Sigmoid colon (tissue), 7 donors: ENCODE results near the gene CREB1. TPM values are rescaled to one million over a fixed set of nuclear protein-coding genes. Genes with fewer than 3 reads are reported as not detected.

Source experiments
- DNase-seq: peaks from one replicate; pipeline ENCODE4 v3.0.0-alpha.2; 2019
- H3K27ac ChIP-seq, 4 donors: fragments of 200-600 bp; sonication (generic); one replicate each; pipeline ENCODE4 v1.5.1; 2016 to 2019; ENCODE audit warnings: mild to moderate bottlenecking in 1 of 4
- H3K27me3 ChIP-seq, 3 donors: fragments of 200-600 bp; sonication (generic); one replicate each; pipeline ENCODE4 v1.5.1; 2019; ENCODE audit warnings: mild to moderate bottlenecking in 1 of 3
- H3K36me3 ChIP-seq, 4 donors: fragments of 200-600 bp; sonication (generic); one replicate each; pipeline ENCODE4 v1.5.1; 2016 to 2019
- H3K4me1 ChIP-seq, 4 donors: fragments of 200-600 bp; sonication (generic); one replicate each; pipeline ENCODE4 v1.5.1; 2017 to 2019
- H3K4me3 ChIP-seq, 4 donors: fragments of 200-600 bp; sonication (generic); one replicate each; pipeline ENCODE4 v1.5.1; 2017 to 2019; ENCODE audit warnings: mild to moderate bottlenecking in 2 of 4, moderate library complexity in 1 of 4
- H3K9me3 ChIP-seq, 4 donors: fragments of 200-600 bp in 3 of 4; sonication (generic) in 3 of 4; one replicate each; pipeline versions ENCODE4 v1.5.1 to v1.6.1; 2013 to 2019
- EP300 ChIP-seq, 4 donors: sonication (generic); formaldehyde crosslinking; IDR thresholded peaks; one replicate each; pipeline ENCODE4 v1.6.1; 2017; ENCODE audit warnings: antibody characterized with exemption in 4 of 4
- POLR2A ChIP-seq, 2 donors: fragments of 450-650 bp; IDR thresholded peaks; one replicate each; pipeline ENCODE4 v1.6.1; 2016; ENCODE audit warnings: antibody characterized with exemption in 2 of 2, mild to moderate bottlenecking in 2 of 2, moderate library complexity in 2 of 2
- POLR2AphosphoS5 ChIP-seq, 4 donors: sonication (generic); formaldehyde crosslinking; IDR thresholded peaks; one replicate each; pipeline ENCODE4 v1.6.1; 2017; ENCODE audit warnings: antibody characterized with exemption in 4 of 4
- WGBS, 2 donors: extraction: QIAGEN DNeasy Blood & Tissue Kit; methylation state at CpG; one replicate each; pipeline ENCODE4 v1.1.7; 2013; 5-methylcytosine and 5-hydroxymethylcytosine counted together
- intact Hi-C: fragments of 100-400 bp; cut with DNase I; formaldehyde crosslinking; loops from one replicate; pipeline ENCODE4 v1.15.1; 2023
- polyA plus RNA-seq, 3 donors: library from polyadenylated mRNA; stranded (reverse); fragments of 200-250 nt; gene quantifications; one replicate each; pipeline ENCODE4 v1.2.3, GENCODE V29; 2013
- total RNA-seq, 4 donors: library from RNA; depleted of rRNA; stranded (reverse); fragments of >200 nt; gene quantifications; one replicate each; pipeline ENCODE4 v1.1.0, GENCODE V29; 2016
- TF ChIP-seq, protein P1 (sequence below), 4 experiments: fragments of 450-650 bp in 3 of 4; fragments of 200-600 bp in 1 of 4; IDR thresholded peaks; one replicate each; pipeline ENCODE4 v1.5.1; 2016 to 2019; ENCODE audit warnings: antibody characterized with exemption in 4 of 4, mild to moderate bottlenecking in 3 of 4, moderate library complexity in 2 of 4
- donor health status: healthy with polysubstance abuse.
- donor health status: Bipolar disorder and iron deficiency.
- donor health status: healthy.

Gene CREB1
- 10 to 100 TPM; 31.3 to 52.0 (median 47.0) TPM for total RNA-seq
- polyA plus RNA-seq, result 10 to 100 TPM in 1 of 3 donors, 1 to 10 TPM in 2; 7.2 to 11.7 (median 9.5) TPM

DNA sequence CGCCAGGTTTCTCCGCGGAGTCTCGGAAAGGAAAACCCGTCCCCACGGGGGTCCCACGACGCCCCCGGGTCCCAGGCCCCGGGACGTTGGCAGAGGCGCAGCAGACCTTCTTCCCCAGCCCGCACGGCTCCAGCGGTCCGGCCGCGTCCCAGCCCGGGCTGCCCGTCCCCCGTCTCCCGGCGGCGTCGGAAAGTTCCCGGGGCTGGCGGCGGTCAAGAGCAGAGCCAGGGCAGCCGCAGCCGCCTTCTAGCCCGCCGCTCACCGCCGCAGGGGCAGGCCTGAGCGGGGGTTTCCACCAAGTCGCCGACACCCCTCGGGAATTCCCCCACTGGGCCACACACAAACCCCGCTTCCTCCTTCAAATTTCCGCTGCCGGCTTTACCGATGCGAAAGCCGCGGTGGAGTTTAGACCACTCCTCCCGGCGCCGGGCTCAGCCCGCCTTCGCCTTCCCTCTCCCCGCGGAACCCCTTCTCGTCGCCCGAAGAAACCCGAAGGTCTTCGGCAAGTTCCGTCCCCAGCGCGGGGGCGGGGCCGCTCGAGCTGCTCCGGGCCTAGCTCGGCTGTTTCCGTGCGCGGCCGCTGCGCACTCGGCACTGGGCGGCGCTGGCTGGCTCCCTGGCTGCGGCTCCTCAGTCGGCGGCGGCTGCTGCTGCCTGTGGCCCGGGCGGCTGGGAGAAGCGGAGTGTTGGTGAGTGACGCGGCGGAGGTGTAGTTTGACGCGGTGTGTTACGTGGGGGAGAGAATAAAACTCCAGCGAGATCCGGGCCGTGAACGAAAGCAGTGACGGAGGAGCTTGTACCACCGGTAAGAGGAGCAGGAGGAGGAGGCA, at the start of gene CREB1:
CREB1 (plus strand) TSS at position 633 of the 830 bp plus-strand sequence. CDS start 25,674 bp downstream, outside the sequence.
- no peaks in the 10 kb centered on the region for H3K9me3 ChIP-seq
- peak; percentile 99 for DNase-seq
- H3K27ac ChIP-seq, result peak within 1 kb of the TSS; percentile 98 to 100 (median 98)
- H3K4me1 ChIP-seq, result peaks cover 0 to 47% (median 38%) of the 10 kb centered on the region in 4 donors
- no peaks in the 10 kb centered on the region for H3K27me3 ChIP-seq
- peak; percentile 23 to 95 for TF ChIP-seq POLR2A (IDR thresholded peaks at IDR 0.05)
- TF ChIP-seq, protein P1, sequence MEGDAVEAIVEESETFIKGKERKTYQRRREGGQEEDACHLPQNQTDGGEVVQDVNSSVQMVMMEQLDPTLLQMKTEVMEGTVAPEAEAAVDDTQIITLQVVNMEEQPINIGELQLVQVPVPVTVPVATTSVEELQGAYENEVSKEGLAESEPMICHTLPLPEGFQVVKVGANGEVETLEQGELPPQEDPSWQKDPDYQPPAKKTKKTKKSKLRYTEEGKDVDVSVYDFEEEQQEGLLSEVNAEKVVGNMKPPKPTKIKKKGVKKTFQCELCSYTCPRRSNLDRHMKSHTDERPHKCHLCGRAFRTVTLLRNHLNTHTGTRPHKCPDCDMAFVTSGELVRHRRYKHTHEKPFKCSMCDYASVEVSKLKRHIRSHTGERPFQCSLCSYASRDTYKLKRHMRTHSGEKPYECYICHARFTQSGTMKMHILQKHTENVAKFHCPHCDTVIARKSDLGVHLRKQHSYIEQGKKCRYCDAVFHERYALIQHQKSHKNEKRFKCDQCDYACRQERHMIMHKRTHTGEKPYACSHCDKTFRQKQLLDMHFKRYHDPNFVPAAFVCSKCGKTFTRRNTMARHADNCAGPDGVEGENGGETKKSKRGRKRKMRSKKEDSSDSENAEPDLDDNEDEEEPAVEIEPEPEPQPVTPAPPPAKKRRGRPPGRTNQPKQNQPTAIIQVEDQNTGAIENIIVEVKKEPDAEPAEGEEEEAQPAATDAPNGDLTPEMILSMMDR (IDR thresholded peaks at IDR 0.05), result no peak
- TF ChIP-seq EP300 (IDR thresholded peaks at IDR 0.05), result peak in 2 of 4 donors; percentile 57 to 91
- peak; percentile 83 to 93 (median 89) for TF ChIP-seq POLR2AphosphoS5 (IDR thresholded peaks at IDR 0.05)
- intact Hi-C loops, result loop anchor here (1.0 to 10.0 kb wide), 6 partner anchors 96 to 765 kb away; partner anchors contain the start of genes CCNYL1, FASTKD2, KLF7 and MDH1B
- no peaks in the 10 kb centered on the region for H3K36me3 ChIP-seq
- 0% methylated on average over 92 of the region's 92 CpGs for WGBS, 2 donors
- peak within 1 kb of the TSS; percentile 80 to 94 (median 90) for H3K4me3 ChIP-seq

DNA sequence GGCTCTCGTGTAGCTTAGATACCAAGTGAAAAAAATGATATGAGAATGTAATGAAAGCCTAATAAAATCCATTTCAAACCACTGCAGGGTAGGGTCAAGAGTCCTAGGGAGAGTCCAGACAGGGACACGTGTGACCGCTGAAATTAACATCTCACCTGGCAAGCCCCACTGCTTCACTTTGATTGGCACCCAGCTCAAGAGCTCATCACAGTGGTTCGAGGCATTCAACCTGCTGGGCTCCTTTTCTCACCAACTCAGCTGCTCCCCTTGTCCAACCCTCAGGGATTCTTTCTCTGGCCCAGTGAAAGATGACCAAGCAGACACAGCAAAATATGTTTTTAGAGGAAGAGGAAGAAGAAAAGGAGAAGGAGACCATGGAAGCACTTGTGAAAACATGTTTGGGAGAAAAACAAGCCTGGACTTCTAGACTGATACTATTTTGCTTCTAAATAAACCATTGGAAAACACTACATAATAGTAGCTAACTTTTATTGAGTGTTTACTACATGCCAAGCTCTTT, 49.2 kb upstream of the CREB1 start:
- intact Hi-C loops, result no loop called here
- no peak for DNase-seq
- WGBS, 2 donors, result 37 to 79% methylated on average over 4 of the region's 4 CpGs

DNA sequence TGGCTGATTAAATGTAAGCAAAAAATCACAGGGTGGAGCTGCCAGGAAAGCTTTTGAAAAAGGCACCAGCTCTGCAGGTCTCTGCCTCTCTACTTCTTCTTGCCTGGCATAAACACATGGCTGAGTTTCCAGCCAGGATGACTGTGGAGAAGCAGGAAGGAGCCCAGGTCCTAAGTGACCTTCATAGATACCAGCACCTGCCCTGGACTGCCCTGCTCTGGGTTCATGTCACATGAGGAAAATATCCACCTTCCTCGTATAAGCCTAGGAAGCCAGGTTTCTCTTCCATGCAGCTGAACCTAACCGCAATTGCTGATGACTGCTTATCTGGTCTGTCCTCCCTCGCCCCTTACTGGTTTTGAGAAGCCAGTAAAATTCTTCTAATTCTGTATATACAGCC, 47.8 kb upstream of the CREB1 start:
- TF ChIP-seq POLR2A (IDR thresholded peaks at IDR 0.05) (no peak), EP300 (IDR thresholded peaks at IDR 0.05) (no peak), POLR2AphosphoS5 (IDR thresholded peaks at IDR 0.05) (no peak)
- TF ChIP-seq, protein P1 (IDR thresholded peaks at IDR 0.05), result no peak
- Histone ChIP-seq H3K27ac (peak overlapping the region; percentile 51 to 66 (median 60)), H3K36me3 (no peaks in the 10 kb centered on the region), H3K4me3 (no peak overlapping the region), H3K27me3 (no peaks in the 10 kb centered on the region), H3K4me1 (peaks cover 0 to 41% (median 22%) of the 10 kb centered on the region in 4 donors), H3K9me3 (no peaks in the 10 kb centered on the region)
- DNase-seq, result no peak
- intact Hi-C loops, result no loop called here
- 70 to 76% methylated on average over 3 of the region's 3 CpGs for WGBS, 2 donors

More for the DNA sequence above, 49.2 kb upstream of the CREB1 start:
- H3K27ac ChIP-seq, result no peak overlapping the region
- no peaks in the 10 kb centered on the region for H3K36me3 ChIP-seq
- TF ChIP-seq POLR2AphosphoS5 (IDR thresholded peaks at IDR 0.05) (no peak), EP300 (IDR thresholded peaks at IDR 0.05) (no peak), POLR2A (IDR thresholded peaks at IDR 0.05) (no peak)
- TF ChIP-seq, protein P1 (IDR thresholded peaks at IDR 0.05), result no peak
- no peak overlapping the region for H3K4me3 ChIP-seq
- H3K27me3 ChIP-seq, result no peaks in the 10 kb centered on the region
- H3K9me3 ChIP-seq, result no peaks in the 10 kb centered on the region
- H3K4me1 ChIP-seq, result peaks cover 0 to 41% (median 22%) of the 10 kb centered on the region in 4 donors

DNA sequence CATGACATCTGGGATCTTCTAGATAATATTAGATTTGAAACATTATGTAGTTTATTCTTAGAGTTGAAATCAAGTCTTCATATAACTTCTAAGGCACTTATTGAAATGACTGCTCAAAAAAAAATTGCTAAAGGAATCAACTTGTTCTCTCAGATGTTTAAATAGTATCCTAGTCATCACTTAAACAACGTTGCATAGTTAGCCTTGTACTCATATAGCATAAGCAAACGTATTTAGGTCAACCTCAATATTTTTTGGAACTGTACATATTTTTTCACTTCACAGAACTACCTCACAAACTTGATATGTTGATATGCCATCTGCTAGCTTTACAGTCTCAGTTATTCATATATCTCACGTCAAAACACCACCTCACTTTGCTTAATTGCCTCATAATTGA, 47.1 kb upstream of the CREB1 start:
- no peak for DNase-seq
- Histone ChIP-seq H3K36me3 (no peaks in the 10 kb centered on the region), H3K4me3 (no peak overlapping the region), H3K4me1 (peaks cover 0 to 41% (median 22%) of the 10 kb centered on the region in 4 donors), H3K27ac (peak overlapping the region in 2 of 4 donors; percentile 56 to 66), H3K9me3 (no peaks in the 10 kb centered on the region), H3K27me3 (no peaks in the 10 kb centered on the region)
- intact Hi-C loops, result no loop called here
- WGBS, 2 donors, result 57 to 74% methylated on average over 3 of the region's 3 CpGs
- TF ChIP-seq POLR2AphosphoS5 (IDR thresholded peaks at IDR 0.05) (no peak), EP300 (IDR thresholded peaks at IDR 0.05) (no peak), POLR2A (IDR thresholded peaks at IDR 0.05) (no peak)
- TF ChIP-seq, protein P1 (IDR thresholded peaks at IDR 0.05), result no peak
